Fibroblast of villous mesenchyme (primary cell): ENCODE results near the gene PRUNE2. TPM values are rescaled to one million over a fixed set of nuclear protein-coding genes. Genes with fewer than 3 reads are reported as not detected.
"Not testable (repeated sequence)": the region's sequence is repeated elsewhere in the genome, so short reads cannot be mapped to it uniquely, and the experiment has no call there.

Source experiments
- DNase-seq: peaks from one replicate; pipeline ENCODE4 v3.0.0-alpha.2; 2010; ENCODE audit warnings: low read depth
- H3K4me3 ChIP-seq: 2 replicates; pipeline ENCODE4 v1.5.1; 2011; ENCODE audit warnings: low read depth, mild to moderate bottlenecking, low read length
- total RNA-seq: library from RNA; depleted of rRNA; stranded (reverse); fragments of >200 nt; gene quantifications from 2 replicates; pipeline ENCODE4 v1.2.3, GENCODE V29; 2012
- TF ChIP-seq, protein P1 (sequence below): IDR thresholded peaks from 2 replicates; pipeline ENCODE4 v1.5.1; 2012; ENCODE audit warnings: low read depth, mild to moderate bottlenecking, low read length; ENCODE audit not compliant: insufficient read depth

Gene PRUNE2
- total RNA-seq, 1 donor, result 14.2 TPM

DNA sequence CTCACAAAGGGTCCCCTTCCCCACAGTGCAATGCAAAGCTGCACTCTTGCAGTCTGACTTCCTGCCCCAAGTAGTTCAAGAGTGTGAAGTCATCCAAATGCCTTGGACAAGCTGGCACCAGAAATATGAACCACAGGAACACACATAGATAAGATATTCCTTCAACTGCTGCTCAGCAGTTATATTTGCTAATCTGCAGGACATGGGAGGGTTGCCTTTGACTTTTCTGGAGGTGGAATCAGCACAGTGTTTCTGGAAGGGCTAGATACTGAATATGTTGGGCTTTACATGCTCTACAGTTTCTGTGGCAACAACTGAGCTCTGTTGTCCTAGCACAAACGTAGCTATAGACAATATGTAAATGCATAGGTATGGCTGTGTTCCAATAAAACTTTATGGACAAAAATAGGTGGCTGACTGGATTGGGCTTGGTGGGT lies 238.4 kb downstream of the PRUNE2 start:
- peak; percentile 56 for DNase-seq
- H3K4me3 ChIP-seq, result no peak overlapping the region
- TF ChIP-seq, protein P1, sequence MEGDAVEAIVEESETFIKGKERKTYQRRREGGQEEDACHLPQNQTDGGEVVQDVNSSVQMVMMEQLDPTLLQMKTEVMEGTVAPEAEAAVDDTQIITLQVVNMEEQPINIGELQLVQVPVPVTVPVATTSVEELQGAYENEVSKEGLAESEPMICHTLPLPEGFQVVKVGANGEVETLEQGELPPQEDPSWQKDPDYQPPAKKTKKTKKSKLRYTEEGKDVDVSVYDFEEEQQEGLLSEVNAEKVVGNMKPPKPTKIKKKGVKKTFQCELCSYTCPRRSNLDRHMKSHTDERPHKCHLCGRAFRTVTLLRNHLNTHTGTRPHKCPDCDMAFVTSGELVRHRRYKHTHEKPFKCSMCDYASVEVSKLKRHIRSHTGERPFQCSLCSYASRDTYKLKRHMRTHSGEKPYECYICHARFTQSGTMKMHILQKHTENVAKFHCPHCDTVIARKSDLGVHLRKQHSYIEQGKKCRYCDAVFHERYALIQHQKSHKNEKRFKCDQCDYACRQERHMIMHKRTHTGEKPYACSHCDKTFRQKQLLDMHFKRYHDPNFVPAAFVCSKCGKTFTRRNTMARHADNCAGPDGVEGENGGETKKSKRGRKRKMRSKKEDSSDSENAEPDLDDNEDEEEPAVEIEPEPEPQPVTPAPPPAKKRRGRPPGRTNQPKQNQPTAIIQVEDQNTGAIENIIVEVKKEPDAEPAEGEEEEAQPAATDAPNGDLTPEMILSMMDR, result no peak

GRCh38 chr9:76665966-76666365 lies 239.9 kb downstream of the PRUNE2 start:
- H3K4me3 ChIP-seq, result not testable (repeated sequence)
- TF ChIP-seq, protein P1, result peak; percentile 59
- DNase-seq, result peak; percentile 44

DNA sequence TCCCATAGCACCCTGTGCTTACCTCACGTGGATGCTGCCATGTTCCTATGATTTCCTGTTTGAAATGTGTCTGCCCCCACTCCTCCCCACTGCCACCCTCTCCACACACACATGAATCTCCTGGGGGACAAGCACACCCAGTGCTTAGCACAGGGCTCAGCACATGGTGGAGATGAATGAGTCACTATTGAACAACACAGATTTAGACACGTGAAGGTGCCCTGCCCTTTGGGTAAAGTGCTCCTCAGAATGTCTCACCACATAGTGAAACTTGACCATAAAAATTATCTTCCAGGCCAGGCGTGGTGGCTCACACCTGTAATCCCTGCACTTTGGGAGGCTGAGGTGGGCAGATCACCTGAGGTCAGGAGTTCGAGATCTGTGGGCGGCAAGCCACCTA lies 240.5 kb downstream of the PRUNE2 start:
- TF ChIP-seq, protein P1, result no peak
- no peak for DNase-seq
- no peak overlapping the region for H3K4me3 ChIP-seq

- DNase-seq, result no peak
- TF ChIP-seq, protein P1, result no peak
- no peak overlapping the region for H3K4me3 ChIP-seq
Measured at GRCh38 chr9:76664120-76664519, 241.8 kb downstream of the PRUNE2 start.

- no peak for DNase-seq
- TF ChIP-seq, protein P1, result no peak
- no peak overlapping the region for H3K4me3 ChIP-seq
Measured at GRCh38 chr9:76662476-76663281, 243.2 kb downstream of the PRUNE2 start.

GRCh38 chr9:76658510-76659231 lies 247.2 kb downstream of the PRUNE2 start:
- TF ChIP-seq, protein P1, result peak; percentile 79
- no peak overlapping the region for H3K4me3 ChIP-seq
- peak; percentile 79 for DNase-seq
